GM21723 (cell line): ENCODE data around the gene FBXO31.
"Not testable (repeated sequence)": the region's sequence is repeated elsewhere in the genome, so short reads cannot be mapped to it uniquely, and the experiment has no call there.

ENCODE experiments used
- ATAC-seq: cut with Tn5 transposase; IDR thresholded peaks from one replicate; pipeline ENCODE4 v1.9.1; 2021; ENCODE audit warnings: mild to moderate bottlenecking, moderate library complexity; ENCODE audit not compliant: unreplicated experiment

The FBXO31 gene

GRCh38 chr16:87365021-87365713, 18.4 kb downstream of the FBXO31 start:
- no peak for ATAC-seq

GRCh38 chr16:87363771-87364455, 19.7 kb downstream of the FBXO31 start:
- no peak for ATAC-seq

- ATAC-seq, result not testable (repeated sequence)
Measured at GRCh38 chr16:87362828-87363559, 20.6 kb downstream of the FBXO31 start.

GRCh38 chr16:87361916-87362619, 21.5 kb downstream of the FBXO31 start:
- no peak for ATAC-seq

- ATAC-seq, result no peak
Measured at GRCh38 chr16:87360862-87361610, 22.5 kb downstream of the FBXO31 start.

GRCh38 chr16:87359121-87359520, 24.5 kb downstream of the FBXO31 start:
- ATAC-seq, result no peak

GRCh38 chr16:87358696-87359095, 24.9 kb downstream of the FBXO31 start:
- no peak for ATAC-seq

- no peak for ATAC-seq
Measured at GRCh38 chr16:87358250-87358649, 25.3 kb downstream of the FBXO31 start.

GRCh38 chr16:87356491-87356853, 27.1 kb downstream of the FBXO31 start:
- ATAC-seq, result no peak

GRCh38 chr16:87353613-87354012, 30.0 kb downstream of the FBXO31 start:
- ATAC-seq, result no peak

- no peak for ATAC-seq
Measured at GRCh38 chr16:87352818-87353217, 30.8 kb downstream of the FBXO31 start.

GRCh38 chr16:87351320-87351698, 32.3 kb downstream of the FBXO31 start:
- ATAC-seq, result no peak

- no peak for ATAC-seq
Measured at GRCh38 chr16:87350681-87351319, 32.8 kb downstream of the FBXO31 start.

GRCh38 chr16:87350031-87350430, 33.5 kb downstream of the FBXO31 start:
- no peak for ATAC-seq

- no peak for ATAC-seq
Measured at GRCh38 chr16:87348616-87349157, 34.9 kb downstream of the FBXO31 start.

- no peak for ATAC-seq
Measured at GRCh38 chr16:87347932-87348615, 35.5 kb downstream of the FBXO31 start.

- ATAC-seq, result no peak
Measured at GRCh38 chr16:87346517-87347060, 37.0 kb downstream of the FBXO31 start.

- no peak for ATAC-seq
Measured at GRCh38 chr16:87345726-87346424, 37.7 kb downstream of the FBXO31 start.
